Mucosa of stomach (tissue), 1 donor: ENCODE data around the gene XPO5.

Source experiments
- H3K27me3 ChIP-seq: one replicate; pipeline ENCODE4 v1.7.0; 2013; ENCODE audit warnings: mild to moderate bottlenecking, low read length; ENCODE audit not compliant: control insufficient read depth, insufficient read depth
- H3K36me3 ChIP-seq: one replicate; pipeline ENCODE4 v1.7.0; 2013; ENCODE audit warnings: low read length; ENCODE audit not compliant: control insufficient read depth, insufficient read depth
- H3K4me1 ChIP-seq: one replicate; pipeline ENCODE4 v1.7.0; 2013; ENCODE audit warnings: mild to moderate bottlenecking, low read length; ENCODE audit not compliant: control insufficient read depth, insufficient read depth
- H3K4me3 ChIP-seq: one replicate; pipeline ENCODE4 v1.7.0; 2013; ENCODE audit warnings: low read length
- H3K9ac ChIP-seq: one replicate; pipeline ENCODE4 v1.7.0; 2013; ENCODE audit warnings: mild to moderate bottlenecking, low read length, moderate library complexity
- H3K9me3 ChIP-seq: one replicate; pipeline ENCODE4 v1.7.0; 2013; ENCODE audit warnings: mild to moderate bottlenecking, low read length, moderate library complexity; ENCODE audit not compliant: control insufficient read depth
- donor health status: Pancreatic carcinoma.

XPO5 gene

DNA sequence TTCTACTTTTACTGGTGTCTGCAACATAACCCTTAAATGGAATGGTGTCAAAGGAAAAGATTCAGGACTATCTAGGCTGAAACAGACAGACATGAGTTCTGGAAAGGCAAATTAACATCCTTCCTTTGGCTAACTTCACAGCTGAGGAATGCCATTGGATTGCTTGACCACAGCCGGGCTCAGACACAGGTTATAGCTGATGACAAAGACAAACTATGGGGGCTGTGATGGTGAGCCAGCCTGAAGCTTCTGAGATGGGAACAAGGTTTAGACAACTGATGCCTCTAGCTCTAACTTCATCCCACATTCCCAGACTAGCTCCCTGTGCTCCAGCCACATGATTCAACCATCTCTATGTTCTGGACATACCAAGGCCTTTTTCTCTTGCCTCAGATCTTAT lies 43.6 kb downstream of the XPO5 start:
- Histone ChIP-seq H3K9ac (no peak overlapping the region), H3K4me1 (no peaks in the 10 kb centered on the region), H3K9me3 (no peaks in the 10 kb centered on the region), H3K27me3 (no peaks in the 10 kb centered on the region), H3K36me3 (peaks cover 9% of the 10 kb centered on the region), H3K4me3 (no peak overlapping the region)

DNA sequence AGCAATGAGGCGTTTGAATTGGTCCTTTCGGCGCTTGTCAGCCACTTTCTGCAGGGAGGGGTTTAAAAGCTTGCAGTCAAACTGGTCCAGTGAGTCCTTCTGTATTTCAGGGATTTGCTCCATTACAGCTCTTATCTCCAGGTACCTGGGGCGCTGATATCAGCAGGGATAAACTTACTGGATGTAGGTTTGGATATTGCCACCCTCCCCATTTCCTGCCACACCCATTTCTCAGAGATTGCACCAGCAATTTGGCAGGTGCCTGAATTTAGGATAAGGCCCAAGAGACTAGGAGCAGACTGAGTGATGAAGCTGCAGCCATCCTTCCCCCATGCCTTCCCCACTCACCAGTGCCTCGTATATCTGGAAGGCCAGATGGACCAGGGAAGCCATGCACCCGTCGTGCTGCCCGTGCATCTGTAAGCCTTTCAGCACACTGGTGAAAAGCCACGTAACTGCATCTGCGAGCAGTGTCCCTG lies 51.3 kb downstream of the XPO5 start:
- Histone ChIP-seq H3K27me3 (no peaks in the 10 kb centered on the region), H3K4me3 (no peak overlapping the region), H3K36me3 (peaks cover 25% of the 10 kb centered on the region), H3K9me3 (no peaks in the 10 kb centered on the region), H3K4me1 (no peaks in the 10 kb centered on the region), H3K9ac (no peak overlapping the region)

- H3K9ac ChIP-seq: no peak overlapping the region
- peaks cover 2% of the 10 kb centered on the region for H3K4me1 ChIP-seq
- H3K27me3 ChIP-seq: no peaks in the 10 kb centered on the region
- no peak overlapping the region for H3K4me3 ChIP-seq
- no peaks in the 10 kb centered on the region for H3K9me3 ChIP-seq
- H3K36me3 ChIP-seq: peaks cover 25% of the 10 kb centered on the region
Observed at GRCh38 chr6:43523284-43523683, 52.6 kb downstream of the XPO5 start.

- H3K9me3 ChIP-seq: no peaks in the 10 kb centered on the region
- peaks cover 22% of the 10 kb centered on the region for H3K36me3 ChIP-seq
- H3K9ac ChIP-seq: no peak overlapping the region
- no peaks in the 10 kb centered on the region for H3K27me3 ChIP-seq
- H3K4me3 ChIP-seq: no peak overlapping the region
- peaks cover 7% of the 10 kb centered on the region for H3K4me1 ChIP-seq
Observed at GRCh38 chr6:43522547-43523261, 53.1 kb downstream of the XPO5 start.

- H3K4me3 ChIP-seq: no peak overlapping the region
- H3K4me1 ChIP-seq: peaks cover 7% of the 10 kb centered on the region
- H3K36me3 ChIP-seq: peaks cover 16% of the 10 kb centered on the region
- no peaks in the 10 kb centered on the region for H3K27me3 ChIP-seq
- H3K9ac ChIP-seq: no peak overlapping the region
- H3K9me3 ChIP-seq: no peaks in the 10 kb centered on the region
Observed at GRCh38 chr6:43521836-43522235, 54.0 kb downstream of the XPO5 start.

GRCh38 chr6:43520097-43520496 lies 55.7 kb downstream of the XPO5 start:
- peaks cover 8% of the 10 kb centered on the region for H3K36me3 ChIP-seq
- no peak overlapping the region for H3K9ac ChIP-seq
- no peaks in the 10 kb centered on the region for H3K27me3 ChIP-seq
- peaks cover 18% of the 10 kb centered on the region for H3K4me1 ChIP-seq
- H3K4me3 ChIP-seq: no peak overlapping the region
- H3K9me3 ChIP-seq: no peaks in the 10 kb centered on the region

DNA sequence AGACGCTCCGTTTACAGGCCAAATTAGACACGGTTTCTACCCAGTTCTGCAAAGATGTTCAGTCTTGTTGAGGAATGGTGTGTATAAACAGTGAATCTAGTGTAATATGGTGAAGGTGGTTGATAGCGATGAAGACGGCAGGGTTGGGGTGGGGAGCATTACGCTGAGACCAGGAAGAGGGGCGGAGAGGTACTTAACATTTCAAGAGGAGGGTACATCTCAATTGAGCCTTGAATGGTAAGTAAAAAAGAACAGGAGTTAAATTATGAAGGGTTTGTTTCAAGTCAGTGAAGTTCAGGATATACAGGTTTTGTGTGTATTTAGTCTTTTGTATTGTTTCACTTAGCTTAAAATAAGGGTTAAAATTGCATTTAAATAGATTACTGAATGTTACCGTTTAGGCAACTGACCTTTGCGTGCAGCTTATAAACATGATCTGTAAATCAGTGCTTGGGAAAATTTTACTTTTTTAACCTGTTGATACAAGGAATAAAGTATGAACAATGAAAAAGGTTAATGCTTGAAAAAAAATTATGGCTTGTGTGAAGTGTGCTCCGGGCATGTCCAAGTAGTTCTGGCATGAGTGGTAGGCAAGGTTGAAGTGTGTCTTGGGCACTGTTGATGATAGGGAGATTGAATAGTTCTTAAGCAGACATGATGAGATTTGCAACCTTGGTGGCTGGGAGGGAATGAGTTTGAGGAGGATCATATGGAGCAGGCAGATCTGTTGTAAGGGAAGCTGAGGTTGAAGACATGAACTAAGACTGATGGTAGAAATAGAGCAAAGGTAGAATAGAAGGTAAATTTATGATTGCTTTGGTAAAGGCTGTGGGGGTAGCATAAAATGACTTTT lies 58.1 kb downstream of the XPO5 start:
- Histone ChIP-seq H3K4me3 (peak overlapping the region; percentile 86), H3K9ac (peak overlapping the region; percentile 95), H3K9me3 (no peaks in the 10 kb centered on the region), H3K4me1 (peaks cover 27% of the 10 kb centered on the region), H3K27me3 (no peaks in the 10 kb centered on the region), H3K36me3 (peaks cover 14% of the 10 kb centered on the region)

- peaks cover 10% of the 10 kb centered on the region for H3K36me3 ChIP-seq
- peak within 1 kb of the TSS; percentile 95 for H3K9ac ChIP-seq
- no peaks in the 10 kb centered on the region for H3K9me3 ChIP-seq
- peak within 1 kb of the TSS; percentile 86 for H3K4me3 ChIP-seq
- H3K27me3 ChIP-seq: no peaks in the 10 kb centered on the region
- peaks cover 27% of the 10 kb centered on the region for H3K4me1 ChIP-seq
Observed at GRCh38 chr6:43516697-43517504, 58.9 kb downstream of the XPO5 start, which contains the start of the genes POLR1C and YIPF3. Gene POLR1C, plus strand, starts transcription at chr6:43517089. Its CDS starts 21 bp downstream, at chr6:43517110. Gene YIPF3, minus strand, starts transcription at chr6:43516926. Its CDS starts 119 bp downstream, at chr6:43516807.

- Histone ChIP-seq H3K27me3 (no peaks in the 10 kb centered on the region), H3K9me3 (no peaks in the 10 kb centered on the region), H3K4me1 (peaks cover 29% of the 10 kb centered on the region), H3K9ac (peak overlapping the region; percentile 95), H3K4me3 (peak overlapping the region; percentile 86), H3K36me3 (peaks cover 15% of the 10 kb centered on the region)
Observed at GRCh38 chr6:43516367-43516696, 59.5 kb downstream of the XPO5 start.

DNA sequence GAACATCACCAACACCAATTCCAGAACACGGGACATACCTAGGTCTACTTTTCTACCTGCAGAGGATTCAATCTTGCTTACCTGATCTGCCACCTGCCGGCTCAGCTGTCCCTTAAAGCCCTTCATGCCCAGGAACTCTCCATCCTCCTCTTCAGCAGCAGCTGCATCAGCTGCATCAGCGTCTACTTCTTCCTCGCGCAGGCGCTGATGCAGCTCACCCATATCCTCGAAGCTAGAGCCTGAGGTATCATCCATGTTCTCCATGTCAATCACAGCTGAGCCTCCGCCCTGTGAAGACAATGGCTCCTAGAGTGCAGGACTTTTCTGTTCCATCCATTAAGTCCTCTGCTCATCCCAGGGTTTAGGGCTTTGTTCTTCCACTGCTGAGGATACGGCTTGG lies 60.0 kb downstream of the XPO5 start:
- H3K9ac ChIP-seq: peak overlapping the region; percentile 95
- H3K4me3 ChIP-seq: peak overlapping the region; percentile 86
- no peaks in the 10 kb centered on the region for H3K9me3 ChIP-seq
- H3K27me3 ChIP-seq: no peaks in the 10 kb centered on the region
- H3K4me1 ChIP-seq: peaks cover 34% of the 10 kb centered on the region
- H3K36me3 ChIP-seq: peaks cover 17% of the 10 kb centered on the region

DNA sequence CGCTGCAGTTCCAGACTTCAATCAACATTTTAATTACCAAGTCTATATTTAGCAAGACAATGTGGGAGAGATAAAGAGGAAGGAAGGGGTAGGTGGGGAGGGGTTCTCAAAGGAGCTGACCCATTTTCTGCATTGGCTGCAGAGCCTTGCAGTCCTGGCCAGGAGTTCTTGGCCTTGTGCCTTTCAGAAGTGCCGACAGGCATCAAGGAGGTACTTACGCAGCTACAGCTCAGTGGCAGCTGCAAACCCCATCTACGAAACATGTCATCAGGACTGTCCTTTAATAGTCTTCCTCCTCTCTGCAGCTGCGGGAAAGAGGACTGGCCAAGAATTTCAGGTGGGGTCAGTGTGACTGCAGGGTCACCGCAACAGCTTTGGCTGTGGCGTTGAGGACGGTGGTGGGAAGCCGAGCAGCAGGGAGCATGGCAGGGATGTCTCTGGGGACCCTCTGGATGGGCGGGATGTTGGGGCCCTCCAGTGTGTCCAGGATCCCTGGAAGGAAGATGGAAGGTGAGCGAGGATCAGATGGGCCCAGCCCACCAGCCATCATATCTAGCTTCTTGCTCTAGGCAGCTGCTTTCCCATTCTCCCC lies 63.9 kb downstream of the XPO5 start:
- Histone ChIP-seq H3K9me3 (no peaks in the 10 kb centered on the region), H3K36me3 (peaks cover 17% of the 10 kb centered on the region), H3K4me1 (peaks cover 37% of the 10 kb centered on the region), H3K4me3 (no peak overlapping the region), H3K9ac (no peak overlapping the region), H3K27me3 (peaks cover 15% of the 10 kb centered on the region)
